Adrenal gland (tissue), 12 donors: ENCODE results near the gene TECR. TPM values are rescaled to one million over a fixed set of nuclear protein-coding genes. Genes with fewer than 3 reads are reported as not detected.
"Not testable (repeated sequence)": the region's sequence is repeated elsewhere in the genome, so short reads cannot be mapped to it uniquely, and the experiment has no call there.

Source experiments
- DNase-seq, 7 donors: peaks; one replicate each; pipeline ENCODE4 v3.0.0-alpha.2; 2019 to 2020
- H3K27ac ChIP-seq, 5 donors: fragments of 200-600 bp; sonication (generic) in 4 of 5; 1 replicate in 3 of 5; 2 replicates in 2 of 5; pipeline versions ENCODE4 v1.5.1 to v1.8.0; 2016 to 2020; ENCODE audit warnings: mild to moderate bottlenecking in 1 of 5
- H3K27me3 ChIP-seq: fragments of 200-600 bp; 2 replicates; pipeline ENCODE4 v1.8.0; 2021
- H3K36me3 ChIP-seq, 2 donors: fragments of 200-600 bp; replicated peaks in 1 of 2; 1 replicate in 1 of 2; 2 replicates in 1 of 2; pipeline versions ENCODE4 v1.5.1 to v1.8.0; 2018 to 2022
- H3K4me1 ChIP-seq, 2 donors: fragments of 200-600 bp; replicated peaks in 1 of 2; 1 replicate in 1 of 2; 2 replicates in 1 of 2; pipeline versions ENCODE4 v1.5.1 to v1.8.0; 2018 to 2021
- H3K4me3 ChIP-seq, 4 donors: fragments of 200-600 bp; sonication (generic) in 3 of 4; one replicate each; pipeline ENCODE4 v1.5.1; 2016 to 2018
- H3K9me3 ChIP-seq, 3 donors: fragments of 200-600 bp; sonication (generic) in 1 of 3; replicated peaks in 1 of 3; 1 replicate in 2 of 3; 2 replicates in 1 of 3; pipeline versions ENCODE4 v1.5.1 to v1.8.0; 2016 to 2021
- POLR2A ChIP-seq, 2 donors: fragments of 450-650 bp; IDR thresholded peaks; one replicate each; pipeline ENCODE4 v1.6.1; 2017; ENCODE audit warnings: antibody characterized with exemption in 2 of 2, mild to moderate bottlenecking in 2 of 2, moderate library complexity in 1 of 2
- WGBS, 4 donors: extraction: QIAGEN DNeasy Blood & Tissue Kit in 2 of 4; methylation state at CpG; one replicate each; pipeline versions ENCODE4 v1.1.5 to v1.1.7; 2013 to 2017; 5-methylcytosine and 5-hydroxymethylcytosine counted together
- intact Hi-C, 2 donors: fragments of 100-400 bp; cut with DNase I; formaldehyde crosslinking; loops; one replicate each; pipeline versions ENCODE4 v1.14.1 to v1.15.0; 2022 to 2023
- polyA plus RNA-seq, 3 donors: library from polyadenylated mRNA; stranded (reverse); fragments of 200-250 nt in 2 of 3; fragments of 350-450 nt in 1 of 3; fragmentation: Illumina TruSeq in 1 of 3; extraction: RNeasy Lipid Tissue Mini Kit (QIAGEN cat#74804) in 1 of 3; gene quantifications; one replicate each; pipeline ENCODE4 v1.2.3, GENCODE V29; 2013 to 2014
- total RNA-seq, 9 donors: library from RNA; depleted of rRNA in 4 of 9; stranded (reverse); fragments of >200 nt in 4 of 9; fragments of 120-200 nt in 1 of 9; fragmentation: NEBNext Ultra II Directional in 1 of 9; extraction: Animal tissue kit (Norgen Biotek cat#: 25700) in 1 of 9; gene quantifications; one replicate each; pipeline versions ENCODE4 v1.1.0 to v1.2.4, GENCODE V29; 2013 to 2023
- TF ChIP-seq, protein P1 (sequence below), 6 experiments: fragments of 450-650 bp in 4 of 6; fragments of 200-600 bp in 2 of 6; sonication (generic) in 1 of 6; IDR thresholded peaks; 1 replicate in 5 of 6; 2 replicates in 1 of 6; pipeline versions ENCODE4 v1.5.1 to v1.8.0; 2016 to 2021; ENCODE audit warnings: antibody characterized with exemption in 6 of 6, mild to moderate bottlenecking in 2 of 6, moderate library complexity in 1 of 6
- donor health status: healthy with polysubstance abuse.
- donor health status: Bipolar disorder and iron deficiency.
- donor health status: DM: yes; HTN: yes; CAD: no.
- donor health status: DM: no; HTN: no; CAD: no.
- donor health status: DM: no; HTN: no; CAD: no.
- donor health status: DM: yes; HTN: yes; CAD: no.

The TECR gene
- total and polyA plus RNA-seq, 12 donors, result 108 to 610 (median 219) TPM

DNA sequence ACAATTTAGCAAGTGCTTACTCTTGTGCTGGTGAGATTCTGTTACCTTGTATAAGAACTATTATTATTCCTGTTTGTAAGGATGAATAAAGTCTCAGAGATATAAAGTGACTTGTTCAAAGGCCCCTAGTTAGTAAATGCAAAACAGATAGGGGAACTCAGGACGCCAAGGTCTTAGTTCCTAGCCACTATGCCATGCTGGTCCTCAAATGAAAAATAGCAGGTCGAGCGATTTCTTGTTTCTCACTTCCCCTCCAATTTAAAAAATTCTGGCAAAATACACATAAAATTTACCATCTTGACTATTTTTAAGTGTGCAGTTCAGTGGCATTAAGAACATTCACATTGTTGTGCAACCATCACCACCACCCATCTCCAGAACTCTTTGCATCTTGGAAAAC, 1.1 kb downstream of the TECR start:
- H3K9me3 ChIP-seq, result no peaks in the 10 kb centered on the region
- intact Hi-C loops, result no loop called here
- no peak for DNase-seq
- peaks cover 33 to 51% of the 10 kb centered on the region in 2 donors for H3K4me1 ChIP-seq
- 56 to 60% (median 57%) methylated on average over 3 of the region's 3 CpGs for whole genome bisulfite sequencing, 4 donors
- no peaks in the 10 kb centered on the region for H3K27me3 ChIP-seq
- no peaks in the 10 kb centered on the region for H3K36me3 ChIP-seq
- H3K27ac ChIP-seq, result peak overlapping the region in 3 of 5 donors; percentile 80 to 89 (median 87)
- peak overlapping the region in 1 of 4 donors; percentile 78 for H3K4me3 ChIP-seq
- TF ChIP-seq, protein P1, sequence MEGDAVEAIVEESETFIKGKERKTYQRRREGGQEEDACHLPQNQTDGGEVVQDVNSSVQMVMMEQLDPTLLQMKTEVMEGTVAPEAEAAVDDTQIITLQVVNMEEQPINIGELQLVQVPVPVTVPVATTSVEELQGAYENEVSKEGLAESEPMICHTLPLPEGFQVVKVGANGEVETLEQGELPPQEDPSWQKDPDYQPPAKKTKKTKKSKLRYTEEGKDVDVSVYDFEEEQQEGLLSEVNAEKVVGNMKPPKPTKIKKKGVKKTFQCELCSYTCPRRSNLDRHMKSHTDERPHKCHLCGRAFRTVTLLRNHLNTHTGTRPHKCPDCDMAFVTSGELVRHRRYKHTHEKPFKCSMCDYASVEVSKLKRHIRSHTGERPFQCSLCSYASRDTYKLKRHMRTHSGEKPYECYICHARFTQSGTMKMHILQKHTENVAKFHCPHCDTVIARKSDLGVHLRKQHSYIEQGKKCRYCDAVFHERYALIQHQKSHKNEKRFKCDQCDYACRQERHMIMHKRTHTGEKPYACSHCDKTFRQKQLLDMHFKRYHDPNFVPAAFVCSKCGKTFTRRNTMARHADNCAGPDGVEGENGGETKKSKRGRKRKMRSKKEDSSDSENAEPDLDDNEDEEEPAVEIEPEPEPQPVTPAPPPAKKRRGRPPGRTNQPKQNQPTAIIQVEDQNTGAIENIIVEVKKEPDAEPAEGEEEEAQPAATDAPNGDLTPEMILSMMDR (IDR thresholded peaks at IDR 0.05), result no peak
- TF ChIP-seq POLR2A (IDR thresholded peaks at IDR 0.05), result no peak

DNA sequence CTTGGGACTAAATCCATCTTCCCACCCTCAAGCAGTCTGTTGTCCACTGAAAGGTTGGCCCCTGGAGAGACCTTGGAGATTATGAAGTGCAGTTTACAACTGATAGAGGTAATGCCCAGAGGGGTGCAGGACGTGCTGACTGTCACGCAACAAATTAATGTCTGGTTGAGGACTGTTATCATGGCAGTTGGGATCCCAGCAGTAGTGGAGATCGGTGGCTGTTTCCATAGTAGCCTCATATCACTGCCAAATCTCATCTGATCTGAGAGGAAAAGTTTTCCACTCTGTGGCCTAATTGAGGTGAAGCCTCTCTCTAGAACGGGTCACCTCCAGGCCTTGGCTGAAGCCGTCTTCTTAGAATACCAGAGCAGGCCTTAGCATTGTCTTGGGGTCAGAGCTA, 4.1 kb downstream of the TECR start:
- DNase-seq, result peak in 5 of 7 donors; percentile 32 to 77 (median 61)
- H3K4me1 ChIP-seq, result peaks cover 51 to 53% of the 10 kb centered on the region in 2 donors

DNA sequence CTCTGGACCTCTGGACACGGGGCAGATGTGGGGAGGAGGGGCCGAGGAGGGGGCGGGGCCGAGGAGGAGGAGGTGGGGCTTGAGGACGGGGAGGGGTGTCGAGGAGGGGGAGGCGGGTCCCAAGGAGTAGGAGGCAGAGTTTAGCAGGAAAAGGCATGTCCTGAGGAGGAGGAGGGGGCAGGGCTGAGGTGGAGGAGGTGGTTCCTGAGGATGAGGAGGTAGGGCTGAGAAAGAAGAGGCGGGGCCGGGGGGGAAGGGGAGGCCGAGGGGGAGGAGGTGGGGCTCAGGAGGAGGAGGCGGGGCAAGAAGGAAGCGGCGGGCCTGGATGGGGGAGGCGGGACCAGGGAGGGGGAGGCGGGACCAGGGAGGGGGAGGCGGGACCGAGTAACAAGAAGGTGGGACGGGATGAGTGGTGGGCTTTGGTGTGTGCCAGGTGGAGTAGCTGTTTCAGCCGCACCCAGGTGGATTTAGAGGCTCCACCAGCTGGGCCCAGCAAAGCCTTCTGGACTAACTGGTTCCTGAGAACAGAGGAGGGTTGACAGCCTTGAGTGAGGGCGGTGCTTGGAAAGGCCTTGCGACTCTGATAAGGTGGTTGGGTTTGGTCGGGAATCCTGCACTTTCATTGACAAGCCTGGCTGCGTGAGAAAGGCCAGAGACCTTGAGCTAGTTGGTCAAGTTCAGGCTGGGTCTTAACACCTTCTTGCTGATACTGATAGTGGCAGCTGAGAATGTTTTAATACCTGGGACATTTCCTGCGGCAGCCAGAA, 7.7 kb downstream of the TECR start:
- WGBS, 4 donors, result 11 to 19% (median 12%) methylated on average over 17 to 24 of the region's 24 CpGs
- peak; percentile 78 to 93 (median 88) for DNase-seq
- no peaks in the 10 kb centered on the region for H3K36me3 ChIP-seq
- peak overlapping the region in 1 of 4 donors; percentile 37 for H3K4me3 ChIP-seq
- TF ChIP-seq, protein P1 (IDR thresholded peaks at IDR 0.05), result no peak
- peak in 1 of 2 donors; percentile 18 for TF ChIP-seq POLR2A (IDR thresholded peaks at IDR 0.05)
- H3K4me1 ChIP-seq, result peaks cover 32 to 34% of the 10 kb centered on the region in 2 donors
- H3K27ac ChIP-seq, result peak overlapping the region; percentile 30 to 84 (median 64)
- H3K27me3 ChIP-seq, result no peaks in the 10 kb centered on the region
- H3K9me3 ChIP-seq, result no peaks in the 10 kb centered on the region
- intact Hi-C loops, result no loop called here

More for the DNA sequence above, 4.1 kb downstream of the TECR start:
- Histone ChIP-seq H3K36me3 (no peaks in the 10 kb centered on the region), H3K27ac (peak overlapping the region; percentile 29 to 90 (median 69)), H3K27me3 (no peaks in the 10 kb centered on the region), H3K4me3 (no peak overlapping the region), H3K9me3 (no peaks in the 10 kb centered on the region)
- intact Hi-C loops, result no loop called here
- TF ChIP-seq POLR2A (IDR thresholded peaks at IDR 0.05), result peak in 1 of 2 donors; percentile 15
- TF ChIP-seq, protein P1 (IDR thresholded peaks at IDR 0.05), result no peak
- WGBS, 4 donors, result 31 to 45% (median 42%) methylated on average over 5 of the region's 5 CpGs

DNA sequence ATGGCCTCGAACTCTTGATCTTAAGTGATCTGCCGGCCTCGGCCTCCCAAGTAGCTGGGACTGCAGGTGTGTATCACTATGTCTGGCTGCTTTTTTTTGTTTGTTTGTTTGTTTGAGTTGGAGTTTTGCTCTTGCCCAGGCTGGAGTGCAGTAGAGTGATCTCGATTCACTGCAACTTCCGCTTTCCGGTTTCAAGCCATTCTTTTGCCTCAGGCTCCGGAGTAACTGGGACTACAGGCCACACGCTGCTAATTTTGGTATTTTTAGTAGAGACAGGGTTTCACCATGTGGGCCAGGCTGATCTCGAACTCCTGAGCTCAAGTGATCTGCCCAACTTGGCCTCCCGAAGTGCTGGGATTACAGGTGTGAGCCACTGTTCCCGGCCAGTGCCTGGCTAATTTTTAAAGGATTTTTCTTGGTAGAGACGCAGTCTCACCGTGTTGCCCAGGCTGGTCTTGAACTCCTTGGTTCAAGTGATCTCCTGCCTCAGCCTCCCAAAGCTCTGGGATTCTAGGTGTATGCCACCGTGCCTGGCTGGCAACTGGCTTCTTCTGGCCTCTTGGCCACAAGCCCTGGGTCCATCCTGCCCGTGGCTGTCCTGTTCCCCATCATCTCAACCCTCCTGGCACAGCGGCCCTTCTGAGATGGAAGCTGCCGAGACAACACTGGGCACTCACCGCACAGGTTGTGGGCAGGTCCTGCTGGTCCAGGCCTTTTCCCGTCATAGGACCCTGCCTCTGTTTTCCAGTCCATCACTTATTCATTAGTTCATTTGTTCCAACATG, 11.5 kb downstream of the TECR start:
- peaks cover 28 to 33% of the 10 kb centered on the region in 2 donors for H3K4me1 ChIP-seq
- no peaks in the 10 kb centered on the region for H3K27me3 ChIP-seq
- TF ChIP-seq POLR2A (IDR thresholded peaks at IDR 0.05), result no peak
- TF ChIP-seq, protein P1 (IDR thresholded peaks at IDR 0.05), result no peak
- no peaks in the 10 kb centered on the region for H3K36me3 ChIP-seq
- H3K4me3 ChIP-seq, result no peak overlapping the region
- no peaks in the 10 kb centered on the region for H3K9me3 ChIP-seq
- WGBS, 4 donors, result 92 to 98% (median 95%) methylated on average over 17 to 19 of the region's 19 CpGs
- intact Hi-C loops, result no loop called here
- no peak for DNase-seq
- H3K27ac ChIP-seq, result no peak overlapping the region

DNA sequence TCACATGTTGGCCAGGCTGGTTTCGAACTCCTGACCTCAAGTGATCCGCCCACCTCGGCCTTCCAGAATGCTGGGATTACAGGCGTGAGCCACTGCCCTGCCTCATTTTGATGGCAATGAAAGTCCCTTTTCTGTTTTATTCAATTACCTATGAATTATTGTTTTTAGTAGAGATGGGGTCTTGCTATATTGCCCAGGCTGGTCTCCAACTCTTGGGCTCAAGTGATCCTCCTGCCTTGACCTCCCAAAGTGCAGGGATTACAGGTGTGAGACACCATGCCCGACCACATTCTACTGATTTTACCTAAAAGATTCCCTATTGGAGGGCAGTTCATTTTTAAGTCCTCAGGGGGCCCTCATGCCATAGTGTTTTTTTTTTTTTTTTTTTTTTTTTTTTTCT, 12.6 kb downstream of the TECR start:
- H3K4me3 ChIP-seq, H3K9me3 ChIP-seq, intact Hi-C loops, H3K27me3 ChIP-seq, H3K36me3 ChIP-seq, H3K27ac ChIP-seq, DNase-seq: not testable (repeated sequence)
- 77 to 85% (median 78%) methylated on average over 5 of the region's 5 CpGs for WGBS, 4 donors
- peaks cover 28 to 29% of the 10 kb centered on the region in 2 donors for H3K4me1 ChIP-seq
